NCI-H1092 treated with DMSO at 0.1 percent for 48 hours (cell line): ENCODE results near the gene TMEM258.
A peak's percentile ranks its signal among the peaks of the same experiment; 100 is the strongest.

ENCODE experiments used
- DNase-seq: peaks from one replicate; lab custom pipeline; 2025; lab: John Stamatoyannopoulos, UW

The TMEM258 gene

GRCh38 chr11:61820174-61820573 is 27.8 kb upstream of the TMEM258 start:
- no peak for DNase-seq

- DNase-seq = no peak
Measured at GRCh38 chr11:61817471-61818202, 25.2 kb upstream of the TMEM258 start.

GRCh38 chr11:61816736-61817455 is 24.5 kb upstream of the TMEM258 start, which contains the start of gene FADS1:
TSS of gene FADS1 (minus strand) at chr11:61817003. CDS start at chr11:61816929, 74 bp downstream.
- DNase-seq = peak; percentile 99

GRCh38 chr11:61815790-61816735 is 23.7 kb upstream of the TMEM258 start:
- peak; percentile 94 for DNase-seq

GRCh38 chr11:61814958-61815789 is 22.8 kb upstream of the TMEM258 start:
- peak; percentile 94 for DNase-seq

- no peak for DNase-seq
Measured at GRCh38 chr11:61814247-61814957, 22.0 kb upstream of the TMEM258 start.

- no peak for DNase-seq
Measured at GRCh38 chr11:61812736-61813411, 20.5 kb upstream of the TMEM258 start.

- DNase-seq = no peak
Measured at GRCh38 chr11:61811831-61812230, 19.4 kb upstream of the TMEM258 start.

- DNase-seq = no peak
Measured at GRCh38 chr11:61810671-61811175, 18.3 kb upstream of the TMEM258 start.

- DNase-seq = no peak
Measured at GRCh38 chr11:61806785-61807184, 14.4 kb upstream of the TMEM258 start.

GRCh38 chr11:61805146-61805545 is 12.7 kb upstream of the TMEM258 start:
- DNase-seq = no peak

- no peak for DNase-seq
Measured at GRCh38 chr11:61803889-61804647, 11.7 kb upstream of the TMEM258 start.

- no peak for DNase-seq
Measured at GRCh38 chr11:61802605-61803004, 10.2 kb upstream of the TMEM258 start.

GRCh38 chr11:61800331-61801281 is 8.2 kb upstream of the TMEM258 start:
- no peak for DNase-seq

- no peak for DNase-seq
Measured at GRCh38 chr11:61799665-61800284, 7.4 kb upstream of the TMEM258 start.

GRCh38 chr11:61797263-61797944 is 5.0 kb upstream of the TMEM258 start:
- peak; percentile 68 for DNase-seq
